ENCODE measurements around the gene DNAJC28. TPM values are rescaled to one million over a fixed set of nuclear protein-coding genes. Genes with fewer than 3 reads are reported as not detected.
"Not testable (repeated sequence)": the region's sequence is repeated elsewhere in the genome, so short reads cannot be mapped to it uniquely, and the experiment has no call there.

DNAJC28 gene
- total RNA-seq, 3 donors from 2014 or later = 1.9 to 3.0 (median 2.9) TPM

DNA sequence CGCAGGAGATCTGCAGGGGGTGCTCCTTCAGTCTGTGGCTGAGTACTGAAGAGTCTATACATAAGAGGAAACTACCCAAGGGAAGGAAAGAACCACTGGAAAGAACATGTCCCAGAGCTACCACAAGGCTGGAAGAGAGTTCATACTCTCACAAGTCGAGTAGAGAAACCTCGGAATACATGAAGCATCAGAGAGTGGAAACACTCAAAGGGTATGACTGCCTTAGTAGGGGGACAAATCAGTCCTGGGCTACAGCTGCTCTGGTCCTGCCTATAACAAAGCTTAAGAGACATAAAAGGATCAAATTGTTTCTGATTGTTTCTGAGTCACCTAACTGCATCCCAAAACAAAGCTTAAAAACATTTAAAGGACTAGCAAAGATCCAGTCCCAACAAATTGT is 39.2 kb downstream of the DNAJC28 start:
- no peak for DNase-seq
- Histone ChIP-seq H3K4me1 (ENCODE audit: low read depth) (peaks cover 6% of the 10 kb centered on the region), H3K4me3 (no peak overlapping the region), H3K9me3 (no peaks in the 10 kb centered on the region), H3K36me3 (ENCODE audit: low read depth) (no peaks in the 10 kb centered on the region)
- no peak for TF ChIP-seq CTCF (IDR thresholded peaks at IDR 0.05)
- intact Hi-C loops (cut with DNase I, micrococcal nuclease) = no loop called here
- no peak for ATAC-seq

GRCh38 chr21:33451634-33452071 is 39.9 kb downstream of the DNAJC28 start:
- H3K4me1 ChIP-seq (ENCODE audit: low read depth) = peaks cover 6% of the 10 kb centered on the region
- ATAC-seq (peak; percentile 93), DNase-seq (no peak)
- no peak for TF ChIP-seq CTCF (IDR thresholded peaks at IDR 0.05)
- H3K4me3 ChIP-seq = no peak overlapping the region
- no peaks in the 10 kb centered on the region for H3K9me3 ChIP-seq
- H3K36me3 ChIP-seq (ENCODE audit: low read depth) = no peaks in the 10 kb centered on the region
- intact Hi-C loops (cut with DNase I, micrococcal nuclease) = no loop called here

- DNase-seq = no peak
- no peak for TF ChIP-seq CTCF (IDR thresholded peaks at IDR 0.05)
- no peaks in the 10 kb centered on the region for H3K9me3 ChIP-seq
- peaks cover 6% of the 10 kb centered on the region for H3K4me1 ChIP-seq (ENCODE audit: low read depth)
- no peak for ATAC-seq
- intact Hi-C loops (cut with DNase I, micrococcal nuclease) = loop anchor here (5.0 to 10.0 kb wide), 2 partner anchors 245 to 247 kb away; no protein-coding TSS in a partner anchor
- no peaks in the 10 kb centered on the region for H3K36me3 ChIP-seq (ENCODE audit: low read depth)
- H3K4me3 ChIP-seq = no peak overlapping the region
These were observed 41.9 kb downstream of the DNAJC28 start for GRCh38 chr21:33449616-33450015.

- not testable (repeated sequence) for H3K9me3 ChIP-seq; DNase-seq; H3K4me1 ChIP-seq (ENCODE audit: low read depth); H3K36me3 ChIP-seq (ENCODE audit: low read depth); ATAC-seq; H3K4me3 ChIP-seq
- intact Hi-C loops (cut with DNase I, micrococcal nuclease) = loop anchor here (5.0 to 10.0 kb wide), 2 partner anchors 242 to 244 kb away; no protein-coding TSS in a partner anchor
These were observed 44.9 kb downstream of the DNAJC28 start for GRCh38 chr21:33446620-33447019.

- no peaks in the 10 kb centered on the region for H3K4me1 ChIP-seq (ENCODE audit: low read depth)
- H3K36me3 ChIP-seq (ENCODE audit: low read depth) = no peaks in the 10 kb centered on the region
- DNase-seq = no peak
- no peak for TF ChIP-seq CTCF (IDR thresholded peaks at IDR 0.05)
- H3K4me3 ChIP-seq = no peak overlapping the region
- intact Hi-C loops (cut with DNase I, micrococcal nuclease) = loop anchor here in 1 of 2 donors (10.0 kb wide), 1 partner anchor 240 kb away; no protein-coding TSS in a partner anchor
- H3K9me3 ChIP-seq = no peaks in the 10 kb centered on the region
- ATAC-seq = no peak
These were observed 47.0 kb downstream of the DNAJC28 start for GRCh38 chr21:33444499-33444898.

DNA sequence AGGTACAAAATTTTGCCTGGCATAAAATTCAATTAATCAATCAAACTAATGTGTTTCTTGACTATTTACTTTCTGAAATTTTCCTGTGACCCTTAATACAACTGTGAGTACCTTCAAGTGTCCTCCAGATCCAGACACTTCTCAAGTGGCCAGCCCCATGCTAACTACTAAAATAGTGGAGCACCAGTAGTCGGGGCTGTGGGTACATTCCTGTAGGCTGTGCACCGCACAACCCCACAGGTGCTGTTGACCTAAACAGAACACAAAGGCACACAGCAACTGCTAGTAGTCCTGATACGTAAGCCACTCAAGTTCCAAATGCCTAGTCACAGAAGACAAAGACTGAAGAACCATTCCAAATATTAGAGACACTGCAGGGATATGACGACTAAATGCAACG is 48.3 kb downstream of the DNAJC28 start:
- Histone ChIP-seq H3K4me3 (no peak overlapping the region), H3K4me1 (ENCODE audit: low read depth) (no peaks in the 10 kb centered on the region), H3K9me3 (no peaks in the 10 kb centered on the region), H3K36me3 (ENCODE audit: low read depth) (no peaks in the 10 kb centered on the region)
- TF ChIP-seq CTCF (IDR thresholded peaks at IDR 0.05) = no peak
- ATAC-seq = no peak
- DNase-seq = no peak
- intact Hi-C loops (cut with DNase I, micrococcal nuclease) = loop anchor here in 1 of 2 donors (10.0 kb wide), 1 partner anchor 238 kb away; no protein-coding TSS in a partner anchor

All from mucosa of descending colon (tissue), 3 donors.